B cell (primary cell): ENCODE measurements around the gene AAMP. TPM values are rescaled to one million over a fixed set of nuclear protein-coding genes. Genes with fewer than 3 reads are reported as not detected.

Source experiments
- ATAC-seq: fragments of 200-7000 bp; cut with Tn5 transposase; one replicate; pipeline ENCODE4 v1.10.0; 2021; ENCODE audit warnings: low read depth, mild to moderate bottlenecking, moderate number of reproducible peaks, moderate library complexity
- CTCF ChIA-PET: fragments of 350-600 bp; sonication (Branson Sonifier 250); formaldehyde crosslinking; loops from one replicate; lab custom pipeline; 2021; ENCODE audit warnings: antibody characterized with exemption, inconsistent platforms; lab: Charles Lee
- POLR2A ChIA-PET: fragments of 350-600 bp; sonication (Branson Sonifier 250); formaldehyde crosslinking; loops from one replicate; lab custom pipeline; 2021; ENCODE audit warnings: antibody characterized with exemption; lab: Charles Lee
- DNase-seq: peaks from one replicate; pipeline ENCODE4 v3.0.0; 2013
- H2AFZ ChIP-seq: 2 replicates; pipeline ENCODE4 v1.6.1; 2012; ENCODE audit warnings: mild to moderate bottlenecking, low read depth, low read length; ENCODE audit not compliant: insufficient read depth, poor library complexity, severe bottlenecking
- H3K27ac ChIP-seq, 2 donors: 1 replicate in 1 of 2; 2 replicates in 1 of 2; pipeline ENCODE4 v1.5.1; 2012 to 2013; ENCODE audit warnings: low read length in 2 of 2, mild to moderate bottlenecking in 2 of 2, moderate library complexity in 1 of 2
- H3K27me3 ChIP-seq, 4 experiments: fragments of 200-600 bp in 1 of 4; sonication (generic) in 1 of 4; replicated peaks in 1 of 4; 1 replicate in 2 of 4; 2 replicates in 2 of 4; pipeline versions ENCODE4 v1.6.1 to v1.7.0; 2013 to 2016; ENCODE audit warnings: low read length in 3 of 4, mild to moderate bottlenecking in 2 of 4, mixed read lengths in 1 of 4, moderate library complexity in 1 of 4; ENCODE audit not compliant: insufficient read depth in 4 of 4, control insufficient read depth in 3 of 4; ENCODE audit errors: control extremely low read depth in 1 of 4
- H3K36me3 ChIP-seq, 2 experiments: replicated peaks in 1 of 2; 1 replicate in 1 of 2; 2 replicates in 1 of 2; pipeline versions ENCODE4 v1.6.1 to v1.7.1; 2013; ENCODE audit warnings: low read length in 1 of 2; ENCODE audit not compliant: insufficient read depth in 2 of 2, control insufficient read depth in 1 of 2; ENCODE audit errors: control extremely low read depth in 1 of 2, extremely low read depth in 1 of 2
- H3K4me1 ChIP-seq, 2 donors: fragments of 200-600 bp in 1 of 2; sonication (generic) in 1 of 2; 1 replicate in 1 of 2; 2 replicates in 1 of 2; pipeline versions ENCODE4 v1.5.1 to v1.6.1; 2013 to 2017; ENCODE audit warnings: low read length in 2 of 2; ENCODE audit not compliant: control insufficient read depth in 2 of 2, insufficient read depth in 2 of 2
- H3K4me2 ChIP-seq: replicated peaks from 2 replicates; pipeline ENCODE3; 2012; ENCODE audit warnings: mild to moderate bottlenecking, low read depth, low read length; ENCODE audit not compliant: poor library complexity, severe bottlenecking
- H3K4me3 ChIP-seq, 5 experiments: fragments of 200-600 bp in 1 of 5; sonication (generic) in 1 of 5; 1 replicate in 3 of 5; 2 replicates in 2 of 5; pipeline versions ENCODE4 v1.5.1 to v1.7.0; 2011 to 2016; ENCODE audit warnings: low read length in 4 of 5, mild to moderate bottlenecking in 4 of 5, low read depth in 2 of 5, control low read depth in 1 of 5, moderate library complexity in 1 of 5; ENCODE audit not compliant: insufficient read depth in 1 of 5; ENCODE audit errors: control extremely low read depth in 1 of 5, extremely low read depth in 1 of 5
- H3K79me2 ChIP-seq: fragments of 200-600 bp; sonication (generic); one replicate; pipeline ENCODE4 v1.6.0; 2016; ENCODE audit warnings: low read length; ENCODE audit not compliant: control insufficient read depth, insufficient read depth
- H3K9ac ChIP-seq: fragments of 200-600 bp; sonication (generic); 2 replicates; pipeline ENCODE4 v1.6.1; 2017; ENCODE audit warnings: mild to moderate bottlenecking, low read length, moderate library complexity
- H3K9me3 ChIP-seq, 3 donors: one replicate each; pipeline versions ENCODE4 v1.6.1 to v1.7.1; 2013; ENCODE audit warnings: low read length in 2 of 3; ENCODE audit not compliant: control insufficient read depth in 2 of 3, insufficient read depth in 1 of 3; ENCODE audit errors: control extremely low read depth in 1 of 3
- H4K20me1 ChIP-seq: 2 replicates; pipeline ENCODE4 v1.6.0; 2012; ENCODE audit warnings: mild to moderate bottlenecking, low read length; ENCODE audit not compliant: insufficient read depth, control insufficient read depth, poor library complexity, severe bottlenecking
- H3K27ac Mint-ChIP-seq: one replicate; pipeline ENCODE4 v1.8.0; 2021; ENCODE audit warnings: mixed read lengths
- H3K27me3 Mint-ChIP-seq: one replicate; pipeline ENCODE4 v1.8.0; 2021; ENCODE audit warnings: mixed read lengths
- H3K4me1 Mint-ChIP-seq: one replicate; pipeline ENCODE4 v1.8.0; 2021; ENCODE audit warnings: mixed read lengths
- H3K4me3 Mint-ChIP-seq: one replicate; pipeline ENCODE4 v1.8.0; 2021; ENCODE audit warnings: mixed read lengths
- H3K9me3 Mint-ChIP-seq: one replicate; pipeline ENCODE4 v1.8.0; 2022; ENCODE audit warnings: mixed read lengths; ENCODE audit not compliant: insufficient read depth
- CTCF ChIP-seq: fragments of 200-600 bp; IDR thresholded peaks from one replicate; pipeline ENCODE4 v1.8.0; 2022; ENCODE audit warnings: antibody characterized with exemption, mild to moderate bottlenecking
- EZH2 ChIP-seq: IDR thresholded peaks from 2 replicates; pipeline ENCODE4 v1.6.1; 2012; ENCODE audit warnings: borderline replicate concordance, low read depth, mild to moderate bottlenecking, moderate library complexity, low read length; ENCODE audit not compliant: insufficient read depth, poor library complexity, severe bottlenecking
- WGBS: methylation state at CpG from one replicate; pipeline ENCODE4 v1.1.5; 2013; ENCODE audit warnings: missing lambda C conversion rate; ENCODE audit not compliant: insufficient coverage; 5-methylcytosine and 5-hydroxymethylcytosine counted together
- intact Hi-C: fragments of 100-400 bp; cut with micrococcal nuclease; formaldehyde crosslinking; loops from one replicate; pipeline ENCODE4 v1.10.0; 2022
- polyA plus RNA-seq: library from polyadenylated mRNA; depleted of rRNA; stranded (reverse); fragments of >200 nt; gene quantifications from 2 replicates; pipeline ENCODE4 v1.2.3, GENCODE V29; 2012
- total RNA-seq, 2 donors: library from RNA; stranded (reverse); fragments of 120-200 nt in 1 of 2; gene quantifications; 1 replicate in 1 of 2; 2 replicates in 1 of 2; pipeline versions ENCODE4 v1.2.3 to v1.2.4, GENCODE V29; 2013 to 2022

AAMP gene
- total and polyA plus RNA-seq, 2 donors (not counting 1 experiment from before 2014, with no cell fraction given), result 56.4 to 65.7 TPM

- no peak for TF ChIP-seq CTCF
- TF ChIP-seq EZH2, result no peak
- H3K27ac ChIP-seq, result no peak overlapping the region
- CTCF ChIA-PET, result no interaction called here
- H3K4me2 ChIP-seq, result no peak overlapping the region
- ATAC-seq (no peak), DNase-seq (no peak)
- H3K4me1 ChIP-seq, result no peaks in the 10 kb centered on the region
- Mint-ChIP-seq H3K4me3 (no peak overlapping the region), H3K4me1 (no peaks in the 10 kb centered on the region), H3K27ac (no peak overlapping the region), H3K27me3 (no peaks in the 10 kb centered on the region), H3K9me3 (no peaks in the 10 kb centered on the region)
- POLR2A ChIA-PET, result no interaction called here
- no peak overlapping the region for H2AFZ ChIP-seq
- H3K27me3 ChIP-seq, result no peaks in the 10 kb centered on the region
- WGBS, result 100% methylated on average over 3 of the region's 11 CpGs
- H3K79me2 ChIP-seq, result no peaks in the 10 kb centered on the region
- no peaks in the 10 kb centered on the region for H4K20me1 ChIP-seq
- H3K9me3 ChIP-seq, result no peaks in the 10 kb centered on the region
- H3K36me3 ChIP-seq, result no peaks in the 10 kb centered on the region
- no peak overlapping the region for H3K9ac ChIP-seq
- H3K4me3 ChIP-seq, result no peak overlapping the region
- intact Hi-C loops, result no loop called here
These were observed 41.1 kb upstream of the AAMP start for GRCh38 chr2:218310853-218311540.

DNA sequence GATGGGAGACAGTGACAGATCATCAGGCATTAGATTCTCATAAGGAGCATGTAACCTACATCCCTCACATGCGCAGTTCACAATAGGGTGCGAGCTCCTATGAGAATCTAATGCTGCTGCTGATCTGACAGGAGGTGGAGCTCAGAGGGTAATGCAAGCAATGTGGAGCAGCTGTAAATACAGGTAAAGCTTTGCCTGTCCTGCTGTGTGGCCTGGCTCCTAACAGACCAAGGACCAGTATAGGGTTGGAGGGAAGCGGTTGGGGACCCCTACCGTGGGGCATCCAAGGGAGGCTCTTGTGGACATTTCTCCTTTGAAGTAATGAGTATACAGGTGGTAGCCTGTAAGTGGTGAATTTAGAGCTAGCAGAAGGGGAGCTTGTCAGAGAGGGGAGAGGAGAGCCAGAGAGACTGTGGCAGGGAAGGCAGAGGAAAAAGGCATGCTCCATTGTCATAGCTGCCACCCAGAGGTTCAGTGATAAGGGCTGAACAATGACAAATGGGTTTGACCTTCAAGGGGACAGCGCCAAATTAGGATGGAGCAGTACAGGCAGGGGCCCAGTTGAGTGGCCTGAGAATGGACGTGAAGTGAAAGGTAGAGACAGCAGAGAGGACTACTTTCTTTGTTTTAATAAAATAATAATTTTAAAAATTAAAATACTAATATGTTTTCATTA lies 37.6 kb upstream of the AAMP start:
- TF ChIP-seq CTCF (no peak), EZH2 (no peak)
- Histone ChIP-seq H3K4me1 (no peaks in the 10 kb centered on the region), H3K9me3 (no peaks in the 10 kb centered on the region), H3K4me3 (no peak overlapping the region), H3K27ac (no peak overlapping the region), H3K27me3 (no peaks in the 10 kb centered on the region), H3K36me3 (no peaks in the 10 kb centered on the region), H3K79me2 (no peaks in the 10 kb centered on the region), H3K9ac (no peak overlapping the region), H2AFZ (no peak overlapping the region), H4K20me1 (no peaks in the 10 kb centered on the region), H3K4me2 (no peak overlapping the region)
- Mint-ChIP-seq H3K27me3 (no peaks in the 10 kb centered on the region), H3K9me3 (no peaks in the 10 kb centered on the region), H3K4me1 (no peaks in the 10 kb centered on the region), H3K4me3 (no peak overlapping the region), H3K27ac (no peak overlapping the region)
- DNase-seq, result no peak
- ATAC-seq, result no peak
- ChIA-PET CTCF (interaction anchor here (0.5 to 3.0 kb wide), 3 partner anchors 21 to 89 kb away, joined by 3 to 16 read pairs (median 4); partner anchors contain the start of gene CATIP), POLR2A (no interaction called here)
- WGBS, result 94% methylated on average over 2 of the region's 6 CpGs
- intact Hi-C loops, result no loop called here
